OCI-LY3 (cell line): Measurements from ENCODE around the gene CTNNBIP1.

ENCODE experiments used
- H2AFZ ChIP-seq: fragments of 200-600, 300-600 bp; shearing (Covaris generic); 2 replicates; pipeline ENCODE4 v1.6.0; 2014; ENCODE audit warnings: antibody characterized with exemption, low read depth, low read length
- H3K27ac ChIP-seq: fragments of 200-600, 300-600 bp; sonication (generic); 2 replicates; pipeline ENCODE4 v1.5.1; 2014; ENCODE audit warnings: mild to moderate bottlenecking, low read length, moderate library complexity, mixed read lengths
- H3K27me3 ChIP-seq: fragments of 200-600, 300-600 bp; sonication (generic); 2 replicates; pipeline ENCODE4 v1.6.1; 2014; ENCODE audit warnings: low read depth, low read length, mixed read lengths
- H3K36me3 ChIP-seq: fragments of 200-600, 300-600 bp; sonication (generic); replicated peaks from 2 replicates; pipeline ENCODE3; 2014; ENCODE audit warnings: low read depth, low read length, mixed read lengths
- H3K4me1 ChIP-seq: fragments of 300-600, 200-600 bp; sonication (generic); 2 replicates; pipeline ENCODE4 v1.6.1; 2014; ENCODE audit warnings: low read length, mixed read lengths
- H3K4me2 ChIP-seq: fragments of 200-600, 300-600 bp; sonication (generic); 2 replicates; pipeline ENCODE4 v1.6.1; 2014; ENCODE audit warnings: low read length, mixed read lengths
- H3K4me3 ChIP-seq: fragments of 300-600, 200-600 bp; sonication (generic); 2 replicates; pipeline ENCODE4 v1.5.1; 2014; ENCODE audit warnings: antibody characterized with exemption, mild to moderate bottlenecking, low read length, moderate library complexity
- H3K79me2 ChIP-seq: fragments of 300-600, 200-600 bp; shearing (Covaris generic); 2 replicates; pipeline ENCODE4 v1.6.1; 2014; ENCODE audit warnings: mild to moderate bottlenecking, low read length, mixed read lengths
- H3K9ac ChIP-seq: fragments of 300-600, 200-600 bp; shearing (Covaris generic); 2 replicates; pipeline ENCODE4 v1.6.0; 2014; ENCODE audit warnings: mild to moderate bottlenecking, low read length, moderate library complexity
- H3K9me3 ChIP-seq: fragments of 200-600, 300-600 bp; shearing (Covaris generic); 2 replicates; pipeline ENCODE4 v1.6.1; 2014; ENCODE audit warnings: low read length, mixed read lengths; ENCODE audit not compliant: insufficient read depth
- H4K20me1 ChIP-seq: fragments of 200-600, 300-600 bp; sonication (generic); 2 replicates; pipeline ENCODE4 v1.6.1; 2016; ENCODE audit warnings: low read length, mixed read lengths; ENCODE audit not compliant: insufficient read depth
- EZH2phosphoT487 ChIP-seq: fragments of 200-600 bp; shearing (Covaris generic); IDR thresholded peaks from 2 replicates; pipeline ENCODE4 v1.6.1; 2018; ENCODE audit warnings: antibody characterized with exemption, mixed run types, low read depth
- TF ChIP-seq, protein P1 (sequence below): fragments of 200-600, 300-600 bp; sonication (generic); IDR thresholded peaks from 2 replicates; pipeline ENCODE4 v1.5.1; 2014; ENCODE audit warnings: antibody characterized with exemption, low read length, low read depth

Gene CTNNBIP1

GRCh38 chr1:9860887-9861286 lies 49.2 kb downstream of the CTNNBIP1 start:
- H3K4me2 ChIP-seq = no peak overlapping the region
- H3K27ac ChIP-seq = no peak overlapping the region
- TF ChIP-seq, protein P1, sequence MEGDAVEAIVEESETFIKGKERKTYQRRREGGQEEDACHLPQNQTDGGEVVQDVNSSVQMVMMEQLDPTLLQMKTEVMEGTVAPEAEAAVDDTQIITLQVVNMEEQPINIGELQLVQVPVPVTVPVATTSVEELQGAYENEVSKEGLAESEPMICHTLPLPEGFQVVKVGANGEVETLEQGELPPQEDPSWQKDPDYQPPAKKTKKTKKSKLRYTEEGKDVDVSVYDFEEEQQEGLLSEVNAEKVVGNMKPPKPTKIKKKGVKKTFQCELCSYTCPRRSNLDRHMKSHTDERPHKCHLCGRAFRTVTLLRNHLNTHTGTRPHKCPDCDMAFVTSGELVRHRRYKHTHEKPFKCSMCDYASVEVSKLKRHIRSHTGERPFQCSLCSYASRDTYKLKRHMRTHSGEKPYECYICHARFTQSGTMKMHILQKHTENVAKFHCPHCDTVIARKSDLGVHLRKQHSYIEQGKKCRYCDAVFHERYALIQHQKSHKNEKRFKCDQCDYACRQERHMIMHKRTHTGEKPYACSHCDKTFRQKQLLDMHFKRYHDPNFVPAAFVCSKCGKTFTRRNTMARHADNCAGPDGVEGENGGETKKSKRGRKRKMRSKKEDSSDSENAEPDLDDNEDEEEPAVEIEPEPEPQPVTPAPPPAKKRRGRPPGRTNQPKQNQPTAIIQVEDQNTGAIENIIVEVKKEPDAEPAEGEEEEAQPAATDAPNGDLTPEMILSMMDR = no peak
- TF ChIP-seq EZH2phosphoT487 = no peak

DNA sequence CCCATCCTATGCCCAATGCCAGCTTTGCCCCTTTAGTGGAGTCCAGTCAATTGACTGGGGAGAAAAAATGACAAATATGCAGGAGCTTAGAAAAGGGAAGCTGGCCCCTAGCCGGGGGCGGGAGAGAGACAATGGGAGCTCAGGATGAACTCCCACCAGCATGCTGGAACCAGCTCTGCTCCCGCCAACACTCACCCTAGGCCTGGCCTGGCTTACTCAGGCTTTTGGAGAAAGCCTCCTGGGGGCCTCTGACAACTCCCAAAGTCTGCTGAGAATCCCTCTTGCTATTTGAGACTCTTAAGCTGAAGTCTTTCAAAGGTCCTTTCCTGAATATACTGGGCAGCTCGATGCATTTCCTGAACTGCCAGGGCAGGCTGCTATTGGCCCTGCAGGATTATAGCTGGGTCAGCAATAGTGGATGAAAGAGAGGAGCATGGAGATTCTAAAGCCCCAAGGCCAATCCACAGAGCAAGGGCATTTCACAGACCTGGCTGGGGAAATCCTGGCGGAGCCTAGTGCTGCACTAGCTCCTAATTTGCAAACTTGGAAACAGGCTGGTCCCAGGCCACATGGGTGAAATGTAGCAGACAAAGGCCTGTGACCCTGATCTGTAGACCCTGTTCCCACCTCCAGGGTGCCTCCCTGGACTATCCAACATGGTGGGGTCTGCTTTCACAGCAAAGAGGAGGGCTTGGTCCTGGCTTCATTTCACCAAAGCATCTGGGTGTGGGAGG lies 50.6 kb downstream of the CTNNBIP1 start:
- no peak overlapping the region for H2AFZ ChIP-seq
- no peak overlapping the region for H3K9ac ChIP-seq
- no peaks in the 10 kb centered on the region for H3K79me2 ChIP-seq
- no peaks in the 10 kb centered on the region for H3K9me3 ChIP-seq
- TF ChIP-seq EZH2phosphoT487 = no peak
- TF ChIP-seq, protein P1 = no peak
- no peak overlapping the region for H3K4me3 ChIP-seq
- H3K27ac ChIP-seq = no peak overlapping the region
- no peaks in the 10 kb centered on the region for H3K36me3 ChIP-seq
- H4K20me1 ChIP-seq = no peaks in the 10 kb centered on the region
- H3K4me2 ChIP-seq = no peak overlapping the region
- no peaks in the 10 kb centered on the region for H3K27me3 ChIP-seq
- H3K4me1 ChIP-seq = peaks cover 7% of the 10 kb centered on the region; the same call in 1 of the 2 replicates

More at GRCh38 chr1:9860887-9861286, 49.2 kb downstream of the CTNNBIP1 start:
- Histone ChIP-seq H4K20me1 (no peaks in the 10 kb centered on the region), H2AFZ (no peak overlapping the region), H3K4me1 (peaks cover 4% of the 10 kb centered on the region; the same call in 1 of the 2 replicates), H3K79me2 (no peaks in the 10 kb centered on the region), H3K36me3 (no peaks in the 10 kb centered on the region), H3K4me3 (no peak overlapping the region), H3K27me3 (no peaks in the 10 kb centered on the region), H3K9me3 (no peaks in the 10 kb centered on the region), H3K9ac (no peak overlapping the region)

- peaks cover 7% of the 10 kb centered on the region; the same call in 1 of the 2 replicates for H3K4me1 ChIP-seq
- H3K4me2 ChIP-seq = no peak overlapping the region
- TF ChIP-seq, protein P1 = no peak
- TF ChIP-seq EZH2phosphoT487 = no peak
- H3K9ac ChIP-seq = no peak overlapping the region
- no peak overlapping the region for H2AFZ ChIP-seq
- no peak overlapping the region for H3K27ac ChIP-seq
- no peaks in the 10 kb centered on the region for H3K27me3 ChIP-seq
- no peaks in the 10 kb centered on the region for H3K36me3 ChIP-seq
- no peaks in the 10 kb centered on the region for H3K9me3 ChIP-seq
- no peaks in the 10 kb centered on the region for H4K20me1 ChIP-seq
- H3K4me3 ChIP-seq = no peak overlapping the region
- H3K79me2 ChIP-seq = no peaks in the 10 kb centered on the region
Observed at GRCh38 chr1:9858293-9859035, 51.6 kb downstream of the CTNNBIP1 start.

- no peak overlapping the region for H3K27ac ChIP-seq
- no peak for TF ChIP-seq EZH2phosphoT487
- TF ChIP-seq, protein P1 = no peak
Observed at GRCh38 chr1:9855186-9855585, 54.9 kb downstream of the CTNNBIP1 start.

More at GRCh38 chr1:9855186-9855585, 54.9 kb downstream of the CTNNBIP1 start:
- H3K4me3 ChIP-seq = no peak overlapping the region
- H3K9ac ChIP-seq = no peak overlapping the region
- H3K4me2 ChIP-seq = no peak overlapping the region
- no peak overlapping the region for H2AFZ ChIP-seq
- no peaks in the 10 kb centered on the region for H4K20me1 ChIP-seq
- no peaks in the 10 kb centered on the region for H3K27me3 ChIP-seq
- H3K9me3 ChIP-seq = no peaks in the 10 kb centered on the region
- no peaks in the 10 kb centered on the region for H3K36me3 ChIP-seq
- H3K4me1 ChIP-seq = peaks cover 11% of the 10 kb centered on the region; the same call in 1 of the 2 replicates
- no peaks in the 10 kb centered on the region for H3K79me2 ChIP-seq
